Measurements from ENCODE around the gene DDX51. TPM values are rescaled to one million over a fixed set of nuclear protein-coding genes. Genes with fewer than 3 reads are reported as not detected.
"Not testable (repeated sequence)": the region's sequence is repeated elsewhere in the genome, so short reads cannot be mapped to it uniquely, and the experiment has no call there.

DDX51 gene
- polyA plus RNA-seq, 3 donors from 2014 or later = 2.9 to 6.3 (median 5.0) TPM

DNA sequence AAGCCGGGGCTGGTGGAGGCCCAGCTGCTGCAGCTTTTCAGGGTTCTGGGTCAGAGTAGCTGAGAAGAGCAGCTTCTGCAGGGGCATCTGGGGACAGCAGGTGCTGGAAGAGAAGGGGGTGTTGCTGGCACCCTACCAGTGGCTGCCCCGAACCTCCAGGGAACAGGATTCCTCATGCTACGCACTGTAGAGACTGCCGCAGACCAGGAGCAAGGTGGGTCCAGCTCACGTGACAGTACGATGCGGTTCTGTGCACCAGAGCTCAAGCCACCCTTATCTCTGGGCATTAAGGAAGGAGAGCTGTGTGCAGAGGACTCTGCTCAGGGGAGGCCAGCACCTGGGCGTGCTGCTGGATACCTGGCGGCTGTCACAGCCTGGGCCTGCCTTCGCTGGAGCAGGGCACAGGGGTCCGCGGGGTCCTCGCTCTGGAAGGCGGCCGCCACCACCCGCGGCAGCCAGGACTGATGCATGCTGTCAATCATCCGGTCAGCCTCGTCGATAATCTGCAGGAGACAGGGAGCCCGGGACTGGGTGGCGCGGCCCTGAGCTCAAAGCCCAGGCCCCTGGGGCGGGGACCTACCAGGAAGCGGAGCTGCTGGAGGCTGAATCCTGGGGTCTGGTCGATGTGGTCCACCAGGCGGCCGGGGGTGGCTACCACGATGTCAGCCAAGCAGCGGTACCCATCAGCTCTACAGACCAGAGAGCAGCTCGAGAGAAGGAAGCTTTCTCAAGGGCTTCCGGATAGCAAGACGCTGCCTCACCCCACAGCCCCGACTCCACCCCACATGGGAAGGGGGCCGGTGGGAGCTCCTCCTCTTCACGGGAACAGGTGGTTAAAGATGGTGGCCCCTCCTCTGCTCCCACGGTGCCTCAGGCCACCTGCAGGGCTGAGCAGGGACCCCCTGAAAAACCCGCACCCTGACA is 2.9 kb downstream of the DDX51 start:
- DNase-seq = no peak
- peaks cover 22 to 28% of the 10 kb centered on the region in 2 donors for H3K4me1 Mint-ChIP-seq
- H3K9me3 Mint-ChIP-seq = no peaks in the 10 kb centered on the region
- no peak overlapping the region for H3K27ac Mint-ChIP-seq
- peaks cover 3 to 20% (median 12%) of the 10 kb centered on the region in 3 donors for H3K27me3 Mint-ChIP-seq (ENCODE audit: low read depth in 3 of 3)
- peaks cover 0 to 16% (median 5%) of the 10 kb centered on the region in 3 donors for H3K36me3 Mint-ChIP-seq
- H3K4me3 Mint-ChIP-seq = peak overlapping the region in 2 of 5 donors; percentile 17 to 83

DNA sequence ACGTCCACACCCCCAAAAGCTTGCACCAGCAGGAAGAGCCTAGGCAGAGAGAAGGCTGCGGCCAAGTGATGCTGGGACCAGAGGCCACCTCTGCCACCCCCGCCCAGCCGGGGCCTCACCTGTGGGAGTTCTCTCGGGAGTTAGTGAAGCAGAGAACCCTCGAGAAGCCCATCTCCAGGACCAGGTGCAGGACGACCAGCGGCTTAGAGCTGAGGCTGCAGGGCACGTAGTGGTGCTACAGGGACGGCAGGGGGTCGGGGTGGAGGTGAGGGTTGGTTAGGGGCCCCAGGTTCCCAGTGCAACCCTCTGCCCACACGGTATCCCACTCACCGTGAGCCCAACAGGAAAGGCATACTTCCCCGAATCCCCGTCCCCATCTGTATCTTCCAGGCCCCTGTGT is 3.6 kb downstream of the DDX51 start:
- Mint-ChIP-seq H3K27me3 (ENCODE audit: low read depth in 3 of 3) (peaks cover 3 to 15% (median 12%) of the 10 kb centered on the region in 3 donors), H3K4me3 (peak overlapping the region in 1 of 5 donors; percentile 21)

DNA sequence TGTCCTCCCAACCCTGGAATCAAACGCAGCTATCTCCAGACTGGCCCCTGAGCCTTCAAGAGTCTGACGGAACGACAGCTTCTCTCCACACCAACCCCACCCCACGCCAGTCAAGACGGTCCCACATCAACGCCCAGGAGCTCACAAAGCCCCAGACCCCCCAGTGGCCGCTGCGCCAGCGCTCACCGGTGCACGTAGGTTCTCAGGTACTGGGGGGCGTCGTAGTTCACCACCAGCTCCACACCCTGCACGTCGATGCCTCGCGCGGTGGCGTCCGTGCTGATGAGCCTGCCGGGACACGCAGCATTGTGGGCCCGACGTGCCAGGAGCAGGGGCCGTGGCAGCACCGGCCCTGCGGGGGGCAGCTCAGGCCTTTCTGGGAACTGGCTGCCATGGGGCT is 4.2 kb downstream of the DDX51 start:
- H3K27me3 Mint-ChIP-seq (ENCODE audit: low read depth in 3 of 3) = peaks cover 3 to 13% (median 10%) of the 10 kb centered on the region in 3 donors
- H3K9me3 Mint-ChIP-seq = no peaks in the 10 kb centered on the region
- no peak for DNase-seq
- no peak overlapping the region for H3K4me3 Mint-ChIP-seq
- peaks cover 10 to 17% of the 10 kb centered on the region in 2 donors for H3K4me1 Mint-ChIP-seq
- H3K27ac Mint-ChIP-seq = no peak overlapping the region
- peaks cover 0 to 16% (median 5%) of the 10 kb centered on the region in 3 donors for H3K36me3 Mint-ChIP-seq

More for the DNA sequence above, 3.6 kb downstream of the DDX51 start:
- H3K4me1 Mint-ChIP-seq = peaks cover 16 to 22% of the 10 kb centered on the region in 2 donors
- no peaks in the 10 kb centered on the region for H3K9me3 Mint-ChIP-seq
- H3K36me3 Mint-ChIP-seq = peaks cover 0 to 16% (median 5%) of the 10 kb centered on the region in 3 donors
- H3K27ac Mint-ChIP-seq = no peak overlapping the region
- no peak for DNase-seq

DNA sequence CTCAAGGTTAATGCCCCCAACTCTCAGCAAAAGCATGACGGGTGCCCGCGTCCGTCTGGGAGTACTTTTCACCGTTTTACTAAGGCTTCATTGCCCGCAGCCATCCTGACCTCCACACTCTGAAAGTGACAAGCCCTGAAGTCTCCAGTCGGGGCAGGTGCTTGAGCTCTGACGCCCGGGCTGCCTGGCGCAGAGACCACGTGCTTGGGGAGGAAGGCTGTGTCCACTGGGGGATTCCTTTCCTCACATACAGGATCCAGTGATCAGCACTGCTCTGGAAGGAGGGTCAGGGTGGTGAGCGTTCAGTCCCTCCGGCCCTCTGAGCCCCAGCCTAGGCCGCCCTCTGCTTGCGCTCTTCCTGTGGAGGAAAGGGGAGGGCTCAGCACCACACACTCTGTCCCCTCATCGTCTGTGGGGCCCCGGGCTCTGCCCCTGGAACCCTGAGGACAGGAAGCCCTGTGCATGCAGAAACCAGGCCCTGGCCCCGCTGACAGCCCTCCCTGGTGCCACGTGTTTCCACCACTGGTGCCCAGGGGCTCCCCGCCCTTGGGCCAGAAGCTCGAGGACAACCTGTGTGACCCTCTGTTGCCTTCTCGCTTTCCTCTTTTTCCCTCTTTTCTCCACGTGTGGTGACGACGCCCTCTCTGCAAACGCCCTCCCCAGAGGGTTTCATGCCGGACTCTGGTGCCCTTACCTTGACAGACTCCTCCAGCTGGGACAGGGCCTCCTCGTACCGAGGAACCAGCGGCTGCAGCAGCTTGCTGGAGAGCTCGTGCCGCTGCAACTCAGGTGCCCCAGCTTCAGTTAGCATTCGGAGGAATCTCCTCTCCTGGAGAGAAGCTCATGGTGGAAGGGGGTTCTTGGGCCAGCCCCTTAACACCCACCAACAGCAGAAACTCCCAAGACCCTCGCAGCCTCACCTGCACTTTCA is 4.9 kb downstream of the DDX51 start:
- Mint-ChIP-seq H3K27ac (no peak overlapping the region), H3K4me3 (no peak overlapping the region), H3K36me3 (peaks cover 0 to 16% (median 5%) of the 10 kb centered on the region in 3 donors), H3K4me1 (peaks cover 7 to 12% of the 10 kb centered on the region in 2 donors), H3K27me3 (ENCODE audit: low read depth in 3 of 3) (peaks cover 1 to 8% (median 7%) of the 10 kb centered on the region in 3 donors), H3K9me3 (no peaks in the 10 kb centered on the region)
- DNase-seq = no peak

DNA sequence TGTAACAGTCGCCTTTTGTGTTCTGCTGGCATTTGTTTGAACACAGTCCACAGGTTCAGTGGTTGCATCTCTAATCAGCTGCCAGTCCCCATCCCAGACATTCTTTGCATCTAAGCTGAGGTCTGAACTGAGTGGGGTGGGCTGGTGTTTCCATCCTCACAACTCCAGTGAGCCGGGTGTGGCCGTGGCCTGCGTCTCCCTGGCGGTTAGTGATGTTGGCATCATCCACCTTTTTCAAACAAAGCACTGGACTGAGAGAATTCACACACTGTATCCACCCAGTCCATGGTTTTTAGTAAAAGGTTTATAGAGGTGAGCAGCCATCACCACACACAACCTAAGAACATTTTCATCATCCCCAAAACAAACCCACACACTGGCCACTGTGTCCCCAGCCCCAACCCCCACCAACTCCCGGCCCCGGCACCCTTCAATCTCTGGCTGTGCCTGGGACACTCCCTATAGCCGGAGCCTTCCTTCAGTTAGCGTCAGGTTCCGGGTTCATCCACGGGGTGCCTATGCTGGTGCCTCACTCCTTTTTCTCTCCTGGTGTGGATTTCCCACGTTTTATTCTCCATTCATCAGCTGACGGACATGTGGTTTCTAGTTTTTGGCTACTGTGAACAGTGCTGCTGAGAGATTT is 6.5 kb downstream of the DDX51 start:
- peaks cover 0 to 4% of the 10 kb centered on the region in 2 donors for H3K4me1 Mint-ChIP-seq
- no peaks in the 10 kb centered on the region for H3K9me3 Mint-ChIP-seq
- peaks cover 0 to 16% (median 5%) of the 10 kb centered on the region in 3 donors for H3K36me3 Mint-ChIP-seq
- peaks cover 0 to 4% (median 2%) of the 10 kb centered on the region in 3 donors for H3K27me3 Mint-ChIP-seq (ENCODE audit: low read depth in 3 of 3)
- no peak for DNase-seq
- H3K4me3 Mint-ChIP-seq = no peak overlapping the region
- H3K27ac Mint-ChIP-seq = peak overlapping the region in 1 of 6 donors; percentile 28

DNA sequence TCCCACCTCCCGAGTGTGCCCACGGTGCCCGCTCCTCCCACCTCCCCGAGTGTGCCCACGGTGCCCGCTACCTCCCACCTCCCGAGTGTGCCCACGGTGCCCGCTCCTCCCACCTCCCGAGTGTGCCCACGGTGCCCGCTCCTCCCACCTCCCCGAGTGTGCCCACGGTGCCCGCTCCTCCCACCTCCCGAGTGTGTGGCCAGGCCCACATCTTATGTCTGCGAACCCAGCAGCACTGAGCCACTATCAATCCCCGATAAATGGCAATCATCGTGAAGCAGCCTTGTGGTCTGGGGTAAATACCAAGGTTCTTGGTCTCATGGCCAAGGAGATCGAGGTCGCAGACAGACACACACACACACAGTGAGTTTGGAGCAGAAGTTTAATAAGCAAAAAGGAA is 7.9 kb downstream of the DDX51 start:
- not testable (repeated sequence) for H3K27ac Mint-ChIP-seq; H3K27me3 Mint-ChIP-seq (ENCODE audit: low read depth in 3 of 3); DNase-seq; H3K4me1 Mint-ChIP-seq; H3K4me3 Mint-ChIP-seq; H3K9me3 Mint-ChIP-seq
- peaks cover 0 to 16% (median 5%) of the 10 kb centered on the region in 3 donors for H3K36me3 Mint-ChIP-seq

DNA sequence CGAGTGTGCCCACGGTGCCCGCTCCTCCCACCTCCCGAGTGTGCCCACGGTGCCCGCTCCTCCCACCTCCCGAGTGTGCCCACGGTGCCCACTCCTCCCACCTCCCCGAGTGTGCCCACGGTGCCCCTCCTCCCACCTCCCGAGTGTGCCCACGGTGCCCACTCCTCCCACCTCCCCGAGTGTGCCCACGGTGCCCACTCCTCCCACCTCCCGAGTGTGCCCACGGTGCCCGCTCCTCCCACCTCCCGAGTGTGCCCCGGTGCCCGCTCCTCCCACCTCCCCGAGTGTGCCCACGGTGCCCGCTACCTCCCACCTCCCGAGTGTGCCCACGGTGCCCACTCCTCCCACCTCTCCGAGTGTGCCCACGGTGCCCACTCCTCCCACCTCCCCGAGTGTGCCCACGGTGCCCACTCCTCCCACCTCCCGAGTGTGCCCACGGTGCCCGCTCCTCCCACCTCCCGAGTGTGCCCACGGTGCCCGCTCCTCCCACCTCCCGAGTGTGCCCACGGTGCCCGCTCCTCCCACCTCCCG is 9.4 kb downstream of the DDX51 start:
- H3K27me3 Mint-ChIP-seq (ENCODE audit: low read depth in 3 of 3); H3K27ac Mint-ChIP-seq; H3K9me3 Mint-ChIP-seq; H3K4me1 Mint-ChIP-seq; DNase-seq; H3K4me3 Mint-ChIP-seq: not testable (repeated sequence)
- peaks cover 0 to 15% (median 4%) of the 10 kb centered on the region in 3 donors for H3K36me3 Mint-ChIP-seq

DNA sequence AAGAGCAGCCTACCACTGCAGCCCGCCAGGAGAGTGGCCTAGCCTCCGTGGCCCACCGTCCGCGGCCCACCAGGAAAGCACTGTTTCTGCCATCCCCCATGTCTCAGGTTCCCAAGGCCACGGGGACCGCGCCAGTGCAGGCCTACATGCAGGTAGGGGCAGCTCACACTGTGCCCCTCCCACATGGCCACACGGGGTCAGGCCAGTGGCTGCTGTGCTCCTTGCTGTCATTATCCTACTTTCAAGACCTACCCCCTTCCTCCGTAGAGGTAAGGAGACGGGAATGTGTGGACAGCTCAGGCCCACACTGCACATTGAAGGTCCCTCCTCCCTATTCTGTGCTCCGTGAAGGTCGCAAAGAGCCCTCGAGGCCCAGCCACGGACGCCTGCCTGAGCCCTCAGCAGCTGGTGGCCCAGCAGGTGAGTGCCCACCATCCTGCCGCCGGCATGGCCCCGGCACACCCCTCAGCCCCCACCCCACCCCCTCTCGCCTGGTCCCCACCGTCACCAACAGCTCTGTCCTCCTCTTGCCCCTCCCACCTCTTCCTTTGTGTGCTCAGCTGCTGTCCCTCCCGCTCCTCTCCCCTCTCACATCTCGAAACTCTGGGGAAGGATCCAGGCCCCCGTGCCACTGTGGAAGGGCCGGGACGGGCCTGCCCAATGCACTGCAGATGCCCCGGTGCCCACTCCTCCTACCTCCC is 10.0 kb downstream of the DDX51 start:
- no peak overlapping the region for H3K27ac Mint-ChIP-seq
- H3K9me3 Mint-ChIP-seq = no peaks in the 10 kb centered on the region
- H3K4me1 Mint-ChIP-seq = peaks cover 1 to 4% of the 10 kb centered on the region in 2 donors
- no peak overlapping the region for H3K4me3 Mint-ChIP-seq
- peaks cover 0 to 13% (median 0%) of the 10 kb centered on the region in 3 donors for H3K36me3 Mint-ChIP-seq
- no peak for DNase-seq
- peaks cover 0 to 3% (median 2%) of the 10 kb centered on the region in 3 donors for H3K27me3 Mint-ChIP-seq (ENCODE audit: low read depth in 3 of 3)

DNA sequence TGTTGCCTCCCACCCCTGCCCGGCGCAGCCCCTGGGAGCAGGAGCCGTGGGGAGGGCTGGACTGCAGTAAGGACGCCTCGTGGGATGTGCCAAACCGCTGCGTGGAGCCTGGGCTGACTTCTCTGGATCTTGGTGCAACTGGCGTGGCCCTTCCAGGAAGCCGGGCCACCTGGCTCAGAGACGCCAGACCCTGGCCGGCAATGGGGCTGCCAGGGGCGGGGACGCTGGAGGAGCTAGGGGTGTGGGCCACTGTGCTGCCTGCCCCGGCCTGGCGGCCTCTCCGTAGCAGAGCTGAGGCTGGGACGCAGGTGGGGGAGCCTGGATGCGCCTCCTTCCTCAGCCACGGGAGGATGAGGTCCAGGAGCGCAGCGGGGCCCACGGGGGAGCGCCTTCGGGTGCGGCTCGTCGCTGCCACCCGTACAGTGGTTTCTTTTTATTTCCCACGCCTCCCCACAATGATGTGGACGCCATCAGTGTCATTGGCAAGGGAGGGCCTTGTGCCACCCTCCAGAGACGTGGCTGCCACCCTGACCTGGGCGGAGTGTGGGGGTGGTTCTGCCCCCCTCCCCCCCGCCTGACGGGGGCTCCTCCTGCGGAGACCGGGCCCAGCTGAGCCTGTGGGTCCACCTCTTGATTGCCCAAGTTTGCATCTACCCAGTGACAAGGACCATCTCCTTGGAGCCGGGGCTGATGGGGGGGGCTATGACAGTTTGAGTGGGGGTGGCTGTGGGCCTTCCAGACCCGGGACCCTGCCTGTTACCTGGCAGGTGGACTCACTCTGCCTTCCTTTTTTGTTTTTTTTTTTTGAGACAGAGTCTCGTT is 11.3 kb downstream of the DDX51 start:
- peaks cover 0 to 2% (median 0%) of the 10 kb centered on the region in 3 donors for H3K27me3 Mint-ChIP-seq (ENCODE audit: low read depth in 3 of 3)
- DNase-seq = no peak
- peaks cover 0 to 18% (median 11%) of the 10 kb centered on the region in 3 donors for H3K36me3 Mint-ChIP-seq
- no peak overlapping the region for H3K27ac Mint-ChIP-seq
- H3K4me1 Mint-ChIP-seq = peaks cover 0 to 12% of the 10 kb centered on the region in 2 donors
- no peak overlapping the region for H3K4me3 Mint-ChIP-seq
- peaks cover 0 to 4% (median 0%) of the 10 kb centered on the region in 6 donors for H3K9me3 Mint-ChIP-seq

DNA sequence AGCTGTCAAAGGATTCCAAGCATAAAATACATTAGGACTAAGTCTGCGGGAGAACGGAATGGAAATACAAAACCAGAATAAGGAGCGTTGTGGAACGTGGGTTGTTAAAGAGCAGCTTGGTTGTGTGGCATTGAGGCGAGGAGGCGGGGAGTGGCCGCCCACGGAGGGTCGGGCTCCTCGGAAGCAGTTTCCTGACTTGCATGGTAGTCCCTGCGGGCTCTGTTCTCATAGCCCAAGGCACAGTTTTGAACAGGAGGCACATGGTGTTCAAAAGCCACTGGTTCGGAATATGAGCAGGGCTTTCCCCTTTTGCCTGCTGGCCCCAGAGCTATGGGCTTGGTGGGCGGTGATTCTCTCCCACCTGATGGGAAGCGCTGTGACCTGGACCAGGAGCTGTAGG is 12.2 kb downstream of the DDX51 start:
- Mint-ChIP-seq H3K4me3 (no peak overlapping the region), H3K27me3 (ENCODE audit: low read depth in 3 of 3) (peaks cover 0 to 2% (median 0%) of the 10 kb centered on the region in 3 donors), H3K9me3 (peaks cover 0 to 4% (median 0%) of the 10 kb centered on the region in 6 donors), H3K4me1 (peaks cover 0 to 12% of the 10 kb centered on the region in 2 donors), H3K27ac (no peak overlapping the region), H3K36me3 (peaks cover 0 to 18% (median 11%) of the 10 kb centered on the region in 3 donors)
- DNase-seq = no peak

DNA sequence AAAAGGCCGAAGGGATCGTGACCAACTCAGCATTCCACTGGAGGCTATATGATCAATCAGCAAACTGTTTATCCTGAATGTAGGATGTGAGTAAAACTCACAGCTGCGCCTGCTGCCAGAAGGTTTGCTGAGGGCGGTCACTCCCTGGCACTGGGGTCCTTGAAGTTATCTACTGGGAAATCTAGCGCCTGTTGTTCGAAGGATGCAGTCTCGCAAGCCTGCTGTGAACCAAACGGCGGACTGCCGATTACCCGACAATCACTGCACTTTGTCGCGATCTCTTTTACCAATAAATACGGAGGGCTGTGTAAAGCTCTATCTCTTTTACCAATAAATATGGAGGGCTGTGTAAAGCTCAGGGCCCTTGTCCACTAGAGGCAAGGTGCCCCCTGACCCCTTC is 12.9 kb downstream of the DDX51 start:
- Mint-ChIP-seq H3K36me3 (peaks cover 0 to 21% (median 14%) of the 10 kb centered on the region in 3 donors), H3K27me3 (ENCODE audit: low read depth in 3 of 3) (peaks cover 0 to 2% (median 0%) of the 10 kb centered on the region in 3 donors), H3K27ac (no peak overlapping the region), H3K4me3 (no peak overlapping the region), H3K4me1 (peaks cover 0 to 12% of the 10 kb centered on the region in 2 donors), H3K9me3 (peaks cover 0 to 4% (median 0%) of the 10 kb centered on the region in 6 donors)
- DNase-seq = no peak

DNA sequence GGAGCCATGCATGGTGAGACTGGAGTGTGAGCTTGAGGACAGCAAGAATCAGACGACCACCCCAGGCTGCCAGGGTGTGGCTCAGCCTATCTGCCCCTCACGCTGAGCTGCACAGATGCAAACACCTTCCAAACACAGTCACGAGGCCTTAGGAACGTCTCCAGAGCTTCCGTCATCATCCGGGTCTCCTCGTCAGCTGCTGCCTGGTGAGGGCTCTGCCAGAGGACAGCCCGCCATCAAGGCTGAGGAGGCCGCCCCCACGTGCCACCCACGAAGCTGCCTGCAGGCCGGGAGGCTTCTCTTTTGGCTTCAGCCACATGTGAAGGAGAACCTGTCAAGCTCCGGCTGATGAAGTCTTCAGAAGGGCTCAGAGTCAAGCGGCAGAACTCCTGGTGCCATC is 13.4 kb downstream of the DDX51 start:
- Mint-ChIP-seq H3K36me3 (peaks cover 0 to 26% (median 20%) of the 10 kb centered on the region in 3 donors), H3K9me3 (peaks cover 0 to 4% (median 0%) of the 10 kb centered on the region in 6 donors), H3K4me3 (no peak overlapping the region), H3K27ac (no peak overlapping the region), H3K4me1 (peaks cover 0 to 12% of the 10 kb centered on the region in 2 donors), H3K27me3 (ENCODE audit: low read depth in 3 of 3) (peaks cover 0 to 2% (median 0%) of the 10 kb centered on the region in 3 donors)
- DNase-seq = no peak
